H9 (cell line): Measurements from ENCODE around the gene ITIH6. TPM values are rescaled to one million over a fixed set of nuclear protein-coding genes. Genes with fewer than 3 reads are reported as not detected.

Source experiments
- DNase-seq: peaks from one replicate; pipeline ENCODE4 v3.0.0-alpha.2; 2017
- H2AFZ ChIP-seq: one replicate; pipeline ENCODE4 v1.6.1; 2013; ENCODE audit warnings: mild to moderate bottlenecking, low read length, control low read depth, moderate library complexity
- H2AK5ac ChIP-seq: 2 replicates; pipeline ENCODE4 v1.6.1; 2013; ENCODE audit warnings: low read length, control low read depth, mixed read lengths; ENCODE audit not compliant: insufficient read length
- H2BK120ac ChIP-seq: one replicate; pipeline ENCODE4 v1.6.1; 2013; ENCODE audit warnings: low read depth, mild to moderate bottlenecking, low read length, control low read depth, inconsistent platforms; ENCODE audit not compliant: poor library complexity, severe bottlenecking
- H2BK12ac ChIP-seq: 2 replicates; pipeline ENCODE4 v1.6.1; 2013; ENCODE audit warnings: low read length, control low read depth, mixed read lengths, low read depth; ENCODE audit not compliant: insufficient read length
- H2BK15ac ChIP-seq: 2 replicates; pipeline ENCODE4 v1.6.1; 2013; ENCODE audit warnings: low read depth, low read length, control low read depth
- H2BK20ac ChIP-seq: one replicate; pipeline ENCODE4 v1.6.1; 2013; ENCODE audit warnings: low read depth, mild to moderate bottlenecking, low read length, control low read depth, inconsistent platforms; ENCODE audit not compliant: poor library complexity, severe bottlenecking
- H2BK5ac ChIP-seq: 2 replicates; pipeline ENCODE4 v1.6.1; 2013; ENCODE audit warnings: low read length, control low read depth, mixed read lengths; ENCODE audit not compliant: insufficient read length
- H3K14ac ChIP-seq: 2 replicates; pipeline ENCODE4 v1.6.1; 2013; ENCODE audit warnings: low read length, control low read depth; ENCODE audit not compliant: insufficient read depth
- H3K18ac ChIP-seq: 2 replicates; pipeline ENCODE4 v1.6.1; 2013; ENCODE audit warnings: low read depth, mild to moderate bottlenecking, mixed read lengths, low read length, control low read depth; ENCODE audit not compliant: insufficient read length
- H3K23ac ChIP-seq: 2 replicates; pipeline ENCODE4 v1.6.1; 2013; ENCODE audit warnings: low read length, control low read depth, mixed read lengths, low read depth; ENCODE audit not compliant: insufficient read length
- H3K23me2 ChIP-seq: 2 replicates; pipeline ENCODE4 v1.6.1; 2013; ENCODE audit warnings: low read depth, mild to moderate bottlenecking, mixed read lengths, low read length, control low read depth; ENCODE audit not compliant: insufficient read length, poor library complexity, severe bottlenecking
- H3K27ac ChIP-seq: 2 replicates; pipeline ENCODE4 v1.5.1; 2013; ENCODE audit warnings: low read length, control low read depth, mixed read lengths, low read depth; ENCODE audit not compliant: insufficient read length
- H3K27me3 ChIP-seq: 2 replicates; pipeline ENCODE4 v1.6.1; 2013; ENCODE audit warnings: low read length, control low read depth, inconsistent platforms; ENCODE audit not compliant: insufficient read depth
- H3K4ac ChIP-seq: 2 replicates; pipeline ENCODE4 v1.6.1; 2013; ENCODE audit warnings: low read depth, mild to moderate bottlenecking, control low read depth, inconsistent platforms, low read length, moderate library complexity
- H3K4me1 ChIP-seq: 2 replicates; pipeline ENCODE4 v1.6.1; 2013; ENCODE audit warnings: low read length, control low read depth, inconsistent platforms; ENCODE audit not compliant: insufficient read depth
- H3K4me2 ChIP-seq: 2 replicates; pipeline ENCODE4 v1.6.1; 2013; ENCODE audit warnings: low read length, control low read depth, mixed read lengths; ENCODE audit not compliant: insufficient read length, insufficient read depth
- H3K56ac ChIP-seq: 2 replicates; pipeline ENCODE4 v1.6.1; 2013; ENCODE audit warnings: low read depth, mild to moderate bottlenecking, mixed read lengths, low read length, control low read depth; ENCODE audit not compliant: insufficient read length
- H3K79me1 ChIP-seq: 2 replicates; pipeline ENCODE4 v1.6.1; 2013; ENCODE audit warnings: low read depth, mild to moderate bottlenecking, moderate library complexity, low read length, control low read depth, inconsistent platforms; ENCODE audit not compliant: insufficient read depth, poor library complexity, severe bottlenecking
- H3K79me2 ChIP-seq: 2 replicates; pipeline ENCODE4 v1.6.1; 2013; ENCODE audit warnings: low read length, control low read depth, inconsistent platforms; ENCODE audit not compliant: insufficient read depth
- H3K9ac ChIP-seq: 2 replicates; pipeline ENCODE4 v1.6.1; 2013; ENCODE audit warnings: low read length, control low read depth, mixed read lengths; ENCODE audit not compliant: insufficient read length; ENCODE audit errors: extremely low read depth
- H3K9me3 ChIP-seq: one replicate; pipeline ENCODE4 v1.6.1; 2013; ENCODE audit warnings: low read depth, low read length, inconsistent platforms; ENCODE audit not compliant: control insufficient read depth
- H3T11ph ChIP-seq: one replicate; pipeline ENCODE4 v1.6.1; 2013; ENCODE audit warnings: mild to moderate bottlenecking, low read length, control low read depth, inconsistent platforms
- H4K20me1 ChIP-seq: one replicate; pipeline ENCODE4 v1.6.1; 2013; ENCODE audit not compliant: control insufficient read depth, insufficient read length, insufficient read depth
- H4K5ac ChIP-seq: 2 replicates; pipeline ENCODE4 v1.6.1; 2013; ENCODE audit warnings: low read depth, mild to moderate bottlenecking, mixed read lengths, low read length, control low read depth; ENCODE audit not compliant: insufficient read length
- H4K8ac ChIP-seq: replicated peaks from 2 replicates; pipeline ENCODE4 v1.6.1; 2013; ENCODE audit warnings: low read length, control low read depth, mixed read lengths, low read depth; ENCODE audit not compliant: insufficient read length
- H4K91ac ChIP-seq: 2 replicates; pipeline ENCODE4 v1.6.1; 2013; ENCODE audit warnings: low read depth, mild to moderate bottlenecking, moderate library complexity, mixed read lengths, low read length, control low read depth; ENCODE audit not compliant: insufficient read length
- H3K27ac Mint-ChIP-seq, 3 experiments: 2 replicates in 2 of 3; 3 replicates in 1 of 3; pipeline ENCODE4 v1.8.0; 2020 to 2021; ENCODE audit warnings: mixed read lengths in 3 of 3, mild to moderate bottlenecking in 1 of 3, moderate library complexity in 1 of 3
- H3K27me3 Mint-ChIP-seq: 2 replicates; pipeline ENCODE4 v1.8.0; 2021; ENCODE audit warnings: low read depth, mild to moderate bottlenecking, moderate library complexity, mixed read lengths
- H3K36me3 Mint-ChIP-seq, 3 experiments: 2 replicates in 2 of 3; 3 replicates in 1 of 3; pipeline ENCODE4 v1.8.0; 2020 to 2021; ENCODE audit warnings: low read depth in 3 of 3, mixed read lengths in 3 of 3; ENCODE audit not compliant: insufficient read depth in 1 of 3
- H3K4me1 Mint-ChIP-seq, 2 experiments: 2 replicates each; pipeline ENCODE4 v1.8.0; 2020; ENCODE audit warnings: mixed read lengths in 2 of 2
- H3K4me3 Mint-ChIP-seq, 2 experiments: 2 replicates in 1 of 2; 3 replicates in 1 of 2; pipeline ENCODE4 v1.8.0; 2020 to 2021; ENCODE audit warnings: mild to moderate bottlenecking in 2 of 2, mixed read lengths in 2 of 2, moderate library complexity in 1 of 2
- H3K9me3 Mint-ChIP-seq, 2 experiments: 2 replicates in 1 of 2; 3 replicates in 1 of 2; pipeline ENCODE4 v1.8.0; 2020; ENCODE audit warnings: mild to moderate bottlenecking in 2 of 2, mixed read lengths in 2 of 2, moderate library complexity in 1 of 2
- WGBS: extraction: QIAGEN DNeasy Blood & Tissue Kit; methylation state at CpG from one replicate; pipeline ENCODE4 v1.1.7; 2013; ENCODE audit warnings: missing lambda C conversion rate, low lambda C conversion rate, mixed read lengths; ENCODE audit not compliant: insufficient read length; ENCODE audit errors: extremely low coverage; 5-methylcytosine and 5-hydroxymethylcytosine counted together
- total RNA-seq: library from RNA; stranded (reverse); gene quantifications from 2 replicates; pipeline ENCODE4 v1.2.1, GENCODE V29; 2021
- TF ChIP-seq, protein P1 (sequence below): fragments of 200-600 bp; sonication (generic); conservative IDR thresholded peaks from 3 replicates; pipeline ENCODE4 v1.8.0; 2021; ENCODE audit warnings: antibody characterized with exemption, mild to moderate bottlenecking

Gene ITIH6
- total RNA-seq, 1 experiment from 2014 or later: not detected

DNA sequence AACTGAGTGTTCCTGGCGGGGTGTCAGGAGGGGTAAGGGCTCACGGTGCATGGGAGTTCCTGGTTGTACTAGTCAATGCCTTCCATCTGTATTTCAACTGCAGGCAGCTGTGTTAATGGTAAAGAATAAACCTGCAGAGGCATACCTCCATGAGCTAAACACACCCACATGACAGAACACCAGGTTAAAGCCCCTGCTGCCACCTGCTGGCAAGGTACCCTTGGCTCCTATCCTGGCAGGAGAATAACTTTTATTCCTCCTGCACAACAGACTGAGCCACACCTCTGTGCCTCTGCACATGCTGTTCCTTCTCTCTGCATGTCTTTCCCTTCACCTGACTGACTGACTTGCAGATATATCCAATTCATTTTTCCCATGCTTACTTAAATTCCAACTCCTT lies 11.1 kb downstream of the ITIH6 start:
- H3T11ph ChIP-seq: no peak overlapping the region
- H3K56ac ChIP-seq: no peak overlapping the region
- Mint-ChIP-seq H3K4me1 (peaks cover 0 to 4% of the 10 kb centered on the region in 2 experiments; a peak in 1 of 4 replicates), H3K9me3 (peaks cover 69 to 79% of the 10 kb centered on the region in 2 experiments), H3K36me3 (peaks cover 0 to 4% (median 0%) of the 10 kb centered on the region in 3 experiments; a peak in 4 of 7 replicates), H3K27ac (no peak overlapping the region), H3K27me3 (no peaks in the 10 kb centered on the region; the same call in 1 of the 2 replicates), H3K4me3 (no peak overlapping the region)
- H2BK15ac ChIP-seq: no peak overlapping the region
- H3K14ac ChIP-seq: no peak overlapping the region
- no peak overlapping the region for H2BK20ac ChIP-seq
- H4K20me1 ChIP-seq: no peaks in the 10 kb centered on the region
- H3K23me2 ChIP-seq: no peaks in the 10 kb centered on the region
- no peak overlapping the region for H2BK5ac ChIP-seq
- no CpG with 5 or more reads among the region's 2 CpGs for WGBS
- no peak overlapping the region for H3K18ac ChIP-seq
- no peak overlapping the region for H3K23ac ChIP-seq
- H3K4me1 ChIP-seq: no peaks in the 10 kb centered on the region
- H3K4ac ChIP-seq: no peak overlapping the region
- H3K4me2 ChIP-seq: no peak overlapping the region
- no peak overlapping the region for H2BK120ac ChIP-seq
- no peak overlapping the region for H4K8ac ChIP-seq
- H4K91ac ChIP-seq: no peak overlapping the region
- no peak overlapping the region for H4K5ac ChIP-seq
- peak; percentile 46 for DNase-seq
- H3K79me1 ChIP-seq: no peaks in the 10 kb centered on the region
- no peak overlapping the region for H2BK12ac ChIP-seq
- H2AK5ac ChIP-seq: no peak overlapping the region
- H3K27ac ChIP-seq: no peak overlapping the region
- H3K27me3 ChIP-seq: no peaks in the 10 kb centered on the region; the same call in 1 of the 2 replicates
- H3K79me2 ChIP-seq: no peaks in the 10 kb centered on the region
- TF ChIP-seq, protein P1, sequence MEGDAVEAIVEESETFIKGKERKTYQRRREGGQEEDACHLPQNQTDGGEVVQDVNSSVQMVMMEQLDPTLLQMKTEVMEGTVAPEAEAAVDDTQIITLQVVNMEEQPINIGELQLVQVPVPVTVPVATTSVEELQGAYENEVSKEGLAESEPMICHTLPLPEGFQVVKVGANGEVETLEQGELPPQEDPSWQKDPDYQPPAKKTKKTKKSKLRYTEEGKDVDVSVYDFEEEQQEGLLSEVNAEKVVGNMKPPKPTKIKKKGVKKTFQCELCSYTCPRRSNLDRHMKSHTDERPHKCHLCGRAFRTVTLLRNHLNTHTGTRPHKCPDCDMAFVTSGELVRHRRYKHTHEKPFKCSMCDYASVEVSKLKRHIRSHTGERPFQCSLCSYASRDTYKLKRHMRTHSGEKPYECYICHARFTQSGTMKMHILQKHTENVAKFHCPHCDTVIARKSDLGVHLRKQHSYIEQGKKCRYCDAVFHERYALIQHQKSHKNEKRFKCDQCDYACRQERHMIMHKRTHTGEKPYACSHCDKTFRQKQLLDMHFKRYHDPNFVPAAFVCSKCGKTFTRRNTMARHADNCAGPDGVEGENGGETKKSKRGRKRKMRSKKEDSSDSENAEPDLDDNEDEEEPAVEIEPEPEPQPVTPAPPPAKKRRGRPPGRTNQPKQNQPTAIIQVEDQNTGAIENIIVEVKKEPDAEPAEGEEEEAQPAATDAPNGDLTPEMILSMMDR: peak; percentile 59
- no peak overlapping the region for H3K9ac ChIP-seq
- H2AFZ ChIP-seq: no peak overlapping the region
- H3K9me3 ChIP-seq: peaks cover 18% of the 10 kb centered on the region
